CD4-positive, alpha-beta T cell (primary cell): ENCODE data around the gene TMEM59. TPM values are rescaled to one million over a fixed set of nuclear protein-coding genes. Genes with fewer than 3 reads are reported as not detected.

Experiments used
- ATAC-seq: fragments of 200-7000 bp; cut with Tn5 transposase; one replicate; pipeline ENCODE4 v1.10.0; 2022; ENCODE audit warnings: mild to moderate bottlenecking; ENCODE audit not compliant: poor library complexity
- CTCF ChIA-PET: fragments of 350-600 bp; sonication (Branson Sonifier 250); formaldehyde crosslinking; loops from one replicate; lab custom pipeline; 2021; ENCODE audit warnings: antibody characterized with exemption, inconsistent platforms; lab: Charles Lee
- POLR2A ChIA-PET: fragments of 350-600 bp; sonication (Branson Sonifier 250); formaldehyde crosslinking; loops from one replicate; lab custom pipeline; 2021; ENCODE audit warnings: antibody characterized with exemption, inconsistent platforms; lab: Charles Lee
- DNase-seq, 14 experiments: peaks; one replicate each; pipeline ENCODE4 v3.0.0-alpha.2; 2013 to 2020; ENCODE audit warnings: mixed read lengths in 2 of 14
- H3K27ac ChIP-seq, 2 donors: one replicate each; pipeline versions ENCODE4 v1.5.1 to v1.7.0; 2013; ENCODE audit warnings: low read length in 2 of 2, low read depth in 1 of 2, mild to moderate bottlenecking in 1 of 2
- H3K27me3 ChIP-seq, 2 experiments: 1 replicate in 1 of 2; 2 replicates in 1 of 2; pipeline versions ENCODE4 v1.6.1 to v1.7.0; 2013; ENCODE audit warnings: low read length in 2 of 2, control low read depth in 1 of 2, mild to moderate bottlenecking in 1 of 2, moderate library complexity in 1 of 2; ENCODE audit not compliant: insufficient read depth in 2 of 2, control insufficient read depth in 1 of 2
- H3K36me3 ChIP-seq: one replicate; pipeline ENCODE4 v1.6.1; 2013; ENCODE audit warnings: low read length, control low read depth; ENCODE audit not compliant: insufficient read depth
- H3K4me1 ChIP-seq: one replicate; pipeline ENCODE4 v1.6.1; 2013; ENCODE audit warnings: low read length, control low read depth; ENCODE audit not compliant: insufficient read depth
- H3K4me3 ChIP-seq: one replicate; pipeline ENCODE4 v1.5.1; 2013; ENCODE audit warnings: mild to moderate bottlenecking, low read length, moderate library complexity
- H3K9me3 ChIP-seq, 2 experiments: 1 replicate in 1 of 2; 2 replicates in 1 of 2; pipeline versions ENCODE4 v1.6.1 to v1.7.0; 2013; ENCODE audit warnings: low read length in 2 of 2, mild to moderate bottlenecking in 2 of 2, control low read depth in 1 of 2, moderate library complexity in 1 of 2; ENCODE audit not compliant: control insufficient read depth in 1 of 2, insufficient read depth in 1 of 2
- H3K27ac Mint-ChIP-seq: one replicate; pipeline ENCODE4 v1.8.0; 2020; ENCODE audit warnings: mixed read lengths
- H3K27me3 Mint-ChIP-seq: one replicate; pipeline ENCODE4 v1.8.0; 2021; ENCODE audit warnings: mixed read lengths
- H3K36me3 Mint-ChIP-seq: one replicate; pipeline ENCODE4 v1.8.0; 2021; ENCODE audit warnings: low read depth, mixed read lengths
- H3K4me1 Mint-ChIP-seq: one replicate; pipeline ENCODE4 v1.8.0; 2021; ENCODE audit warnings: low read depth, mixed read lengths
- H3K4me3 Mint-ChIP-seq: one replicate; pipeline ENCODE4 v1.8.0; 2020; ENCODE audit warnings: mild to moderate bottlenecking, mixed read lengths
- H3K9me3 Mint-ChIP-seq: one replicate; pipeline ENCODE4 v1.8.0; 2020; ENCODE audit warnings: mixed read lengths
- CTCF ChIP-seq: fragments of 200-600 bp; IDR thresholded peaks from one replicate; pipeline ENCODE4 v1.8.0; 2022; ENCODE audit warnings: antibody characterized with exemption, mild to moderate bottlenecking
- intact Hi-C, 2 experiments: fragments of 100-400 bp; cut with DNase I in 1 of 2; cut with micrococcal nuclease in 1 of 2; formaldehyde crosslinking; loops; one replicate each; pipeline versions ENCODE4 v1.15.1 to v1.9.0; 2023 to 2025; cut with DNase I, micrococcal nuclease
- total RNA-seq, 174 experiments: library from RNA in 2 of 174; stranded (reverse) in 2 of 174; gene quantifications; one replicate each; pipeline ENCODE4 v1.2.3 and lab custom pipeline; 2021 to 2026

Gene TMEM59
- total RNA-seq, 2 experiments from 2014 or later = 128 TPM

- Mint-ChIP-seq H3K4me3 (no peak overlapping the region), H3K4me1 (peaks cover 37% of the 10 kb centered on the region), H3K27ac (peak overlapping the region; percentile 1), H3K9me3 (no peaks in the 10 kb centered on the region), H3K27me3 (no peaks in the 10 kb centered on the region), H3K36me3 (no peaks in the 10 kb centered on the region)
- Histone ChIP-seq H3K4me1 (peaks cover 8% of the 10 kb centered on the region), H3K27me3 (no peaks in the 10 kb centered on the region), H3K36me3 (no peaks in the 10 kb centered on the region), H3K27ac (no peak overlapping the region), H3K9me3 (no peaks in the 10 kb centered on the region), H3K4me3 (no peak overlapping the region)
- no peak for TF ChIP-seq CTCF
- POLR2A ChIA-PET = no interaction called here
- CTCF ChIA-PET = no interaction called here
- DNase-seq (no peak), ATAC-seq (no peak)
- intact Hi-C loops = no loop called here
These were observed 68.3 kb downstream of the TMEM59 start for GRCh38 chr1:53984726-53985125.

GRCh38 chr1:53982763-53983104, 70.3 kb downstream of the TMEM59 start:
- no peak overlapping the region for H3K27ac Mint-ChIP-seq
- no peaks in the 10 kb centered on the region for H3K36me3 Mint-ChIP-seq
- ChIA-PET CTCF (no interaction called here), POLR2A (no interaction called here)
- H3K4me3 Mint-ChIP-seq = no peak overlapping the region
- intact Hi-C loops = no loop called here
- H3K9me3 Mint-ChIP-seq = no peaks in the 10 kb centered on the region
- ATAC-seq (no peak), DNase-seq (no peak)
- no peaks in the 10 kb centered on the region for H3K36me3 ChIP-seq
- peaks cover 33% of the 10 kb centered on the region for H3K4me1 Mint-ChIP-seq
- no peaks in the 10 kb centered on the region for H3K27me3 Mint-ChIP-seq
- H3K27ac ChIP-seq = no peak overlapping the region
- peaks cover 8% of the 10 kb centered on the region for H3K4me1 ChIP-seq
- H3K4me3 ChIP-seq = no peak overlapping the region
- H3K27me3 ChIP-seq = no peaks in the 10 kb centered on the region
- H3K9me3 ChIP-seq = no peaks in the 10 kb centered on the region
- no peak for TF ChIP-seq CTCF

DNA sequence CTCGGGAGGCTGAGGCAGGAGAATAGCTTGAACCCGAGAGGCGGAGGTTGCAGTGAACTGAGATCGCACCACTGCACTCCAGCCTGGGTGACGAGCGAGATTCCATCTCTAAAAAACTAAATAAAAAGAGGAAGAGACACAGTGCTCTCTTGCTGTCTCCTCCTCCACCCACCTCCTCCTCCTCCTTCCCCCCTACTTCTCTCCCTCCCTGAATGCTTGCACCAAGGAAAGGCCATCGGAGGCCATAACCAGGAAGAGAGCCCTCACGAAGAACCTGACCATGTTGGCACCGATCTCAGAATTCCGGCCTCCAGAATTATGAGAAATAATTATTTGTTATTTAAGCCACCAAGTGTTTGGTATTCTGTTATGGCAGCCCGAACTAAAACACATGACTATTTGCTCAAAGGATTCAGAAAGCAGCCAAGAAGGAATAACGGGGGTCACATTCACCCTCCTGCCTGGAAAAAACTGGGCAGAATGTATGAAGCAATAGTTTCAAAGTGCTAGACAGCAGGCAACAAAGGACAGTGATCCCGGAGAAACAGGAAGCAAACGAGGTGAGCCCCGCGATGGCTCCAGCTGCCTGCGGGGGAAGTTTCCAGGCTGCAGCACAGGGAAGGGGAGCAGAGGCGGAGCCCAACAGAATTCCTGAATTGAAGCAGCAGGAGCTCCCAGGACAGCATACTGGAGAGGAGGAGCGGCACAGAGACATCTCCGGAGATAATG, 70.8 kb downstream of the TMEM59 start:
- Mint-ChIP-seq H3K4me3 (no peak overlapping the region), H3K9me3 (no peaks in the 10 kb centered on the region), H3K36me3 (no peaks in the 10 kb centered on the region), H3K27ac (no peak overlapping the region), H3K27me3 (no peaks in the 10 kb centered on the region), H3K4me1 (peaks cover 30% of the 10 kb centered on the region)
- Histone ChIP-seq H3K36me3 (no peaks in the 10 kb centered on the region), H3K27me3 (no peaks in the 10 kb centered on the region), H3K4me1 (peaks cover 8% of the 10 kb centered on the region), H3K4me3 (no peak overlapping the region), H3K27ac (no peak overlapping the region), H3K9me3 (no peaks in the 10 kb centered on the region)
- DNase-seq = no peak
- intact Hi-C loops = no loop called here
- ChIA-PET CTCF (no interaction called here), POLR2A (no interaction called here)
- no peak for ATAC-seq
- no peak for TF ChIP-seq CTCF
